ENCODE measurements around the gene STAT6. TPM values are rescaled to one million over a fixed set of nuclear protein-coding genes. Genes with fewer than 3 reads are reported as not detected.
A peak's percentile ranks its signal among the peaks of the same experiment; 100 is the strongest.

STAT6 gene
- total and polyA plus RNA-seq, 2 donors (not counting 1 experiment from before 2014, with no cell fraction given) = 544 to 736 TPM

- H3K27me3 ChIP-seq (replicated peaks in 1 of 4; ENCODE audit: control extremely low read depth in 1 of 4, control insufficient read depth in 3 of 4, insufficient read depth in 4 of 4, low read length in 3 of 4) = no peaks in the 10 kb centered on the region
- no peak overlapping the region for H2AFZ ChIP-seq (ENCODE audit: insufficient read depth, low read depth, low read length, poor library complexity, severe bottlenecking)
- H3K36me3 ChIP-seq (replicated peaks in 1 of 2; ENCODE audit: control extremely low read depth in 1 of 2, control insufficient read depth in 1 of 2, extremely low read depth in 1 of 2, insufficient read depth in 2 of 2, low read length in 1 of 2) = peaks cover 2 to 52% of the 10 kb centered on the region in 2 experiments
- peak overlapping the region; percentile 96 to 100 for H3K27ac ChIP-seq (ENCODE audit: low read length in 2 of 2)
- H3K4me1 Mint-ChIP-seq = peaks cover 47% of the 10 kb centered on the region
- peak overlapping the region; percentile 99 for H3K4me3 Mint-ChIP-seq
- H3K27ac Mint-ChIP-seq = peak overlapping the region; percentile 98
- no peak for TF ChIP-seq CTCF (IDR thresholded peaks at IDR 0.05)
- TF ChIP-seq EZH2 (IDR thresholded peaks at IDR 0.05; ENCODE audit: borderline replicate concordance, insufficient read depth, low read depth, low read length, poor library complexity, severe bottlenecking) = no peak
- peaks cover 58% of the 10 kb centered on the region for H4K20me1 ChIP-seq (ENCODE audit: control insufficient read depth, insufficient read depth, low read length, poor library complexity, severe bottlenecking)
- no peaks in the 10 kb centered on the region for H3K27me3 Mint-ChIP-seq
- POLR2A ChIA-PET = interaction anchor here (0.5 to 5.0 kb wide), 8 partner anchors 12 to 907 kb away, joined by 3 to 139 read pairs (median 9); partner anchors contain the start of genes NAB2 and NEMP1
- H3K4me3 ChIP-seq (ENCODE audit: control extremely low read depth in 1 of 5, extremely low read depth in 1 of 5, insufficient read depth in 1 of 5, low read depth in 2 of 5, low read length in 4 of 5) = peak overlapping the region; percentile 87 to 100 (median 100)
- WGBS (ENCODE audit: insufficient coverage) = 83% methylated on average over 3 of the region's 7 CpGs
- H3K9me3 ChIP-seq (ENCODE audit: control extremely low read depth in 1 of 3, control insufficient read depth in 2 of 3, insufficient read depth in 1 of 3, low read length in 2 of 3) = no peaks in the 10 kb centered on the region
- intact Hi-C loops (cut with micrococcal nuclease) = loop anchor here (1.0 to 5.0 kb wide), 4 partner anchors 22 to 348 kb away; partner anchors contain the start of genes GLI1, INHBE and NEMP1
- peaks cover 20 to 40% of the 10 kb centered on the region in 2 donors for H3K4me1 ChIP-seq (ENCODE audit: control insufficient read depth in 2 of 2, insufficient read depth in 2 of 2, low read length in 2 of 2)
- CTCF ChIA-PET = interaction anchor here (1.4 to 14.2 kb wide), 6 partner anchors 15 to 102 kb away, joined by 3 to 420 read pairs (median 63); partner anchors contain the start of genes NAB2, NEMP1 and ZBTB39
- H3K4me2 ChIP-seq (replicated peaks; ENCODE audit: low read depth, low read length, poor library complexity, severe bottlenecking) = peak overlapping the region; percentile 96
- peaks cover 80% of the 10 kb centered on the region for H3K79me2 ChIP-seq (ENCODE audit: control insufficient read depth, insufficient read depth, low read length)
- no peaks in the 10 kb centered on the region for H3K9me3 Mint-ChIP-seq (ENCODE audit: insufficient read depth)
- ATAC-seq (ENCODE audit: low read depth) (no peak), DNase-seq (peak; percentile 17)
- peak overlapping the region; percentile 93 for H3K9ac ChIP-seq (ENCODE audit: low read length)
Measured at GRCh38 chr12:57109207-57110103, 1.7 kb downstream of the STAT6 start.

Data from B cell (primary cell).